Skin epidermis (tissue), 12 donors: ENCODE measurements around the gene LRMDA.

Experiments
- H3K27ac ChIP-seq, 21 experiments: fragments of 200-600 bp; sonication (generic) in 11 of 21; one replicate each; pipeline ENCODE4 v1.5.0; 2020; ENCODE audit warnings: mild to moderate bottlenecking in 3 of 21, inconsistent platforms in 2 of 21, moderate library complexity in 2 of 21
- H3K4me3 ChIP-seq, 7 experiments: fragments of 200-600 bp; sonication (generic) in 2 of 7; one replicate each; pipeline ENCODE4 v1.5.0; 2020; ENCODE audit warnings: inconsistent platforms in 2 of 7, mild to moderate bottlenecking in 2 of 7, moderate library complexity in 1 of 7

LRMDA gene

GRCh38 chr10:75400771-75401568 is 30.5 kb upstream of the LRMDA start:
- H3K27ac ChIP-seq = peak overlapping the region; percentile 70 to 96 (median 88)
- H3K4me3 ChIP-seq = peak overlapping the region; percentile 62 to 93 (median 80)

GRCh38 chr10:75401569-75402485 is 29.6 kb upstream of the LRMDA start, which contains the start of gene ZNF503:
ZNF503 (minus strand) TSS chr10:75401764; CDS start chr10:75401419, 345 bp downstream.
- peak within 1 kb of the TSS; percentile 62 to 93 (median 80) for H3K4me3 ChIP-seq
- peak within 1 kb of the TSS; percentile 70 to 96 (median 88) for H3K27ac ChIP-seq

- peak overlapping the region in 20 of 21 experiments; percentile 73 to 96 (median 88) for H3K27ac ChIP-seq
- peak overlapping the region; percentile 62 to 93 (median 80) for H3K4me3 ChIP-seq
Observed at GRCh38 chr10:75402486-75403143, 28.8 kb upstream of the LRMDA start.

GRCh38 chr10:75403144-75403938 is 28.1 kb upstream of the LRMDA start:
- H3K4me3 ChIP-seq = peak overlapping the region; percentile 62 to 93 (median 80)

GRCh38 chr10:75403939-75404814 is 27.2 kb upstream of the LRMDA start:
- Histone ChIP-seq H3K27ac (peak overlapping the region in 20 of 21 experiments; percentile 8 to 96 (median 88)), H3K4me3 (peak overlapping the region; percentile 62 to 93 (median 80))

More at GRCh38 chr10:75403144-75403938, 28.1 kb upstream of the LRMDA start:
- H3K27ac ChIP-seq = peak overlapping the region in 20 of 21 experiments; percentile 73 to 96 (median 88)

- H3K27ac ChIP-seq = peak overlapping the region in 19 of 21 experiments; percentile 33 to 96 (median 88)
Observed at GRCh38 chr10:75404815-75405597, 26.4 kb upstream of the LRMDA start.

GRCh38 chr10:75405598-75406461 is 25.6 kb upstream of the LRMDA start:
- H3K4me3 ChIP-seq = peak overlapping the region in 4 of 7 experiments; percentile 62 to 93 (median 76)
- peak overlapping the region in 12 of 21 experiments; percentile 34 to 95 (median 90) for H3K27ac ChIP-seq

More at GRCh38 chr10:75404815-75405597, 26.4 kb upstream of the LRMDA start:
- peak overlapping the region in 6 of 7 experiments; percentile 62 to 93 (median 84) for H3K4me3 ChIP-seq

GRCh38 chr10:75406462-75407223 is 24.8 kb upstream of the LRMDA start:
- Histone ChIP-seq H3K4me3 (peak overlapping the region in 4 of 7 experiments; percentile 65 to 93 (median 77)), H3K27ac (peak overlapping the region in 11 of 21 experiments; percentile 36 to 95 (median 89))

GRCh38 chr10:75407224-75407712 is 24.2 kb upstream of the LRMDA start:
- peak overlapping the region in 6 of 7 experiments; percentile 55 to 79 (median 72) for H3K4me3 ChIP-seq

GRCh38 chr10:75407713-75408508 is 23.5 kb upstream of the LRMDA start:
- H3K4me3 ChIP-seq = peak overlapping the region; percentile 55 to 79 (median 70)
- peak overlapping the region in 20 of 21 experiments; percentile 72 to 95 (median 88) for H3K27ac ChIP-seq

More at GRCh38 chr10:75407224-75407712, 24.2 kb upstream of the LRMDA start:
- peak overlapping the region in 20 of 21 experiments; percentile 38 to 95 (median 88) for H3K27ac ChIP-seq

- peak overlapping the region; percentile 55 to 79 (median 70) for H3K4me3 ChIP-seq
Observed at GRCh38 chr10:75408509-75408875, 22.9 kb upstream of the LRMDA start.

GRCh38 chr10:75408911-75409885 is 22.2 kb upstream of the LRMDA start:
- Histone ChIP-seq H3K4me3 (peak overlapping the region; percentile 55 to 79 (median 70)), H3K27ac (peak overlapping the region; percentile 57 to 95 (median 88))

More at GRCh38 chr10:75408509-75408875, 22.9 kb upstream of the LRMDA start:
- H3K27ac ChIP-seq = peak overlapping the region; percentile 38 to 95 (median 88)
